Kidney epithelial cell (primary cell): ENCODE data around the gene APBB2. TPM values are rescaled to one million over a fixed set of nuclear protein-coding genes. Genes with fewer than 3 reads are reported as not detected.
"Not testable (repeated sequence)": the region's sequence is repeated elsewhere in the genome, so short reads cannot be mapped to it uniquely, and the experiment has no call there.

Experiments used
- DNase-seq: peaks from one replicate; pipeline ENCODE4 v3.0.0-alpha.2; 2010; ENCODE audit warnings: low read depth
- H3K27me3 ChIP-seq: 2 replicates; pipeline ENCODE4 v1.6.0; 2011; ENCODE audit warnings: low read length; ENCODE audit not compliant: control insufficient read depth, insufficient read depth
- H3K36me3 ChIP-seq: 2 replicates; pipeline ENCODE4 v1.5.1; 2011; ENCODE audit warnings: low read length; ENCODE audit not compliant: control insufficient read depth, insufficient read depth
- H3K4me3 ChIP-seq: 2 replicates; pipeline ENCODE4 v1.5.1; 2011; ENCODE audit warnings: low read depth, mild to moderate bottlenecking, control low read depth, low read length
- total RNA-seq: library from RNA; depleted of rRNA; stranded (reverse); fragments of >200 nt; gene quantifications from 2 replicates; pipeline ENCODE4 v1.2.3, GENCODE V29; 2015
- TF ChIP-seq, protein P1 (sequence below): IDR thresholded peaks from 2 replicates; pipeline ENCODE4 v1.5.1; 2011; ENCODE audit warnings: mild to moderate bottlenecking, moderate library complexity, low read length, control low read depth, inconsistent platforms; ENCODE audit not compliant: insufficient read depth, poor library complexity, severe bottlenecking

The APBB2 gene
- total RNA-seq, 1 donor from 2014 or later: 52.0 TPM

DNA sequence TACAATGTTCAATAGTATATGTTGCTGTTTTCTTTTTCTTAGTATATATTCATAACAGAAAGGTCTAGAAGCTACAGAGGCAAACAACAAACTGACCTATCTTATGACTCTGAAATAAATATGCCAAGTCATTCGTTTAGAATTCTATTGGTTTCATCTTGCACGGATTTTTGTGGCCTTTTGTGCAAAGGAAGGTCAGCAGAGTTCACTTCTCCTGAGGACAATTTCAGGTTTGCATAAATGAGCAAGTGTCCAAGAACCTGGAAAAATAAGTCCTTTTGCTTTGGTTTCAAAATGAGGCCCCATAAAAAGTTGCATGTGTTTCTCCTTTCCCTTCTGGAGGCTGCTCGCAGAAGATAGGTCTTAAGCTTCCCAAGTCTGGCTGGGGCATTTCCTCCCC, 156.9 kb downstream of the APBB2 start:
- Histone ChIP-seq H3K27me3 (no peaks in the 10 kb centered on the region), H3K36me3 (no peaks in the 10 kb centered on the region), H3K4me3 (no peak overlapping the region)
- DNase-seq: no peak
- TF ChIP-seq, protein P1, sequence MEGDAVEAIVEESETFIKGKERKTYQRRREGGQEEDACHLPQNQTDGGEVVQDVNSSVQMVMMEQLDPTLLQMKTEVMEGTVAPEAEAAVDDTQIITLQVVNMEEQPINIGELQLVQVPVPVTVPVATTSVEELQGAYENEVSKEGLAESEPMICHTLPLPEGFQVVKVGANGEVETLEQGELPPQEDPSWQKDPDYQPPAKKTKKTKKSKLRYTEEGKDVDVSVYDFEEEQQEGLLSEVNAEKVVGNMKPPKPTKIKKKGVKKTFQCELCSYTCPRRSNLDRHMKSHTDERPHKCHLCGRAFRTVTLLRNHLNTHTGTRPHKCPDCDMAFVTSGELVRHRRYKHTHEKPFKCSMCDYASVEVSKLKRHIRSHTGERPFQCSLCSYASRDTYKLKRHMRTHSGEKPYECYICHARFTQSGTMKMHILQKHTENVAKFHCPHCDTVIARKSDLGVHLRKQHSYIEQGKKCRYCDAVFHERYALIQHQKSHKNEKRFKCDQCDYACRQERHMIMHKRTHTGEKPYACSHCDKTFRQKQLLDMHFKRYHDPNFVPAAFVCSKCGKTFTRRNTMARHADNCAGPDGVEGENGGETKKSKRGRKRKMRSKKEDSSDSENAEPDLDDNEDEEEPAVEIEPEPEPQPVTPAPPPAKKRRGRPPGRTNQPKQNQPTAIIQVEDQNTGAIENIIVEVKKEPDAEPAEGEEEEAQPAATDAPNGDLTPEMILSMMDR: no peak

DNA sequence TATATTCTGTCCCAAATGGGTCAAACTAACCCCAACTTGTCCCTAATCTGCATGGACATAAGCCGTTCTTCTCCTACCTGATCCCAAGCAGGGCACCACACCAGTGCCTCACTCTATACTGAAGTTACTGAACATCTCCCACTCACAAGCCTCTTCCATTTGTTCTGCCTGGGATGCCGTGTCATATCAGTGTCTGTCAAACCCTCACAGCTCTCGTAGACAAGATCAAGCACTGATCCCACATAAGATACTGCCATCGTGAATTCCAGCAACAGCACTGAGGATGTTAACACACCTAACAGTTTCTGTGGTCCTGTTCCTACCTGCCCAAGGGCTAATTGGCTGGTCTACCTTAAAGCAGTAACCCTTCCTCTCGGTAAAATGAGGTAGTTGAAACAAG, 162.1 kb downstream of the APBB2 start:
- no peaks in the 10 kb centered on the region for H3K36me3 ChIP-seq
- DNase-seq: no peak
- no peak overlapping the region for H3K4me3 ChIP-seq
- H3K27me3 ChIP-seq: no peaks in the 10 kb centered on the region
- TF ChIP-seq, protein P1: no peak

DNA sequence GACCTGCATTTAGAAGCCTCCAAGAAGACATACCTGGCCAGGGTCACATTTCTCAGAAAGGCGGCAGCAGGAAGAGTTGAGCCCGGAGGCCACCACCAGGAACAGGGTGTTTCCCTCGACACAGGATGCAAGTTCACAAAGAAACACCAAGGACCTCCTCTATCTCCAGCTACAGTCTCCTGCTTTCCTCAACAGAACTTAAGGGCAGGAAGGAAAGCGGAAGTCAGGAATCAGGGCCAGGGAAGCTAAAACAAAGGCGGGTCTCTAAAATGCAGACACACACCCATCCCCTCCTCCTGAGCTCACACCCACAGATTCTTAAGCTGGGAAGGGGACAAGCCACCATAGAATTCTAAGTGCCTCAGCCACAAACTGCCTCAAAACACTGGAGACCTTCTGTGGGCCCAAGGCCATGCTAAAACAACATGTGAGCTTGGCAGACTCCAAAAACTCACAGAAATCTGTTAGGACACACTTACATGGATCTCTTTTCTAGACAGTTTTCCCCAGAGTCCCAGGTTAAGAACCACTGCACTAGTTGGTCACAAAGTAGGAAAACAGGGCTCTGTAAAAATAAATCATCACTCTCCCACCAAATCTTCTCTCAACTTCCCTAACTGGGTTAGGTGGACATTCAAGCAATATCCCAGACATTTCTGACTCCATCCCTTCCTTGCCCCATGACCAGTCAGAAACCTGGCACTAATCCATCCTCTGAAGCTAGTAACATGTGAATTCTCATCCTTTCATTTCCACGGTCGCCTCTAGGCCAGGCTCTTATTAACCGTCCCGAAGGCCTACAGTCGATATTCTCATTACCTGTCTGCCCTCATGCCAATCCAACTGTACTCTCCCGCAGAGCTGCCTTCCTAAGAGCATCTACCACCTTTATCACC, 163.2 kb downstream of the APBB2 start:
- Histone ChIP-seq H3K36me3 (no peaks in the 10 kb centered on the region), H3K27me3 (no peaks in the 10 kb centered on the region), H3K4me3 (no peak overlapping the region)
- no peak for DNase-seq
- TF ChIP-seq, protein P1: no peak

DNA sequence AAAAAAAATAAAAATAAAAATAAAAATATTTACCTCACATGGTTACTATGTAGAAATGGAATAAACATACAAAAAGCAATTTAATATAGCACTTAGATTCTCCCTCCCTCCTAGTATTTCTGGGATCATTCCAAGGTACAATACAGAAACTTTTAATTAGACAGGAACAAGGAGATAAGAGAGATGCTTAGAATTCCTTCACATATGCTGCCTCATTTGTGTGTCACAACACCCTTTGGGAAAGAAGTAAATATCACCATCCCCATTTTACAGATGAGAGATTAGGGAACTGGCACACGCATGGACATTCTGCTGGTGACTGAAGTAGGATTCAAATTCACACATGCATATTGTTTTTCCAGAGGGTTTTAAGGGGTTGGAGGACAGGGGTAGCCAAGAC, 164.2 kb downstream of the APBB2 start:
- H3K36me3 ChIP-seq: no peaks in the 10 kb centered on the region
- no peaks in the 10 kb centered on the region for H3K27me3 ChIP-seq
- DNase-seq: no peak
- TF ChIP-seq, protein P1: no peak
- H3K4me3 ChIP-seq: no peak overlapping the region

DNA sequence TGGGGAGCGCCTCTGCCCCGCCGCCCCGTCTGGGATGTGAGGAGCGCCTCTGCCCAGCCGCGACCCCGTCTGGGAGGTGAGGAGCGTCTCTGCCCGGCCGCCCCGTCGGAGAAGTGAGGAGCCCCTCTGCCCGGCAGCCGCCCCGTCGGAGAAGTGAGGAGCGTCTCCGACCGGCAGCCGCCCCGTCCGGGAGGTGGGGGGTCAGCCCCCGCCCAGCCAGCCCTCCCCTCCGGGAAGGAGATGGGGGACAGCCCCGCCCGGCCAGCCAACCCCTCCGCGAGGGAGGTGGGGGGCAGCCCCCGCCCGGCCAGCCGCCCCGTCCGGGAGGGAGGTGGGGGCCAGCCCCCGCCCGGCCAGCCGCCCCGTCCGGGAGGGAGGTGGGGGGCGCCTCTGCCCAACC, 165.2 kb downstream of the APBB2 start:
- H3K4me3 ChIP-seq, DNase-seq, H3K27me3 ChIP-seq, H3K36me3 ChIP-seq: not testable (repeated sequence)

DNA sequence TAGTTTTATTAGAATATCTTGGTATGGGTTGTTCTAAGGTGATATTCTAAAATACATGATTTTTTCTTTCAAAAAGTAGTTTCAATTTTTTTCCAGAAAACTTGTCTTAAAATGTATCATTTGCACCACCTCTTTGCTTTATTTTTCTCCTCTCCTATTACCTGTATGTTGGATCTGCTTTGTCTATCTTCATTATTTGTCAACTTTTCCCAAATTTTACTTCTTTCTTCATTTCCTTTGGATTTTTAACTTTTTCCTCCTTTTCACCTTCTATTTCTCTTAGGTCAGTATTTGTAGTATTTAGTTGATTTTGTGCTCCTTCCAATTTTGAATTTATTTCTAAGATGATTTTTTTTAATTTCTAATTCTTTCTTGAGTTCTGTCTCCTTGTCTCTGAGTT, 169.6 kb downstream of the APBB2 start:
- TF ChIP-seq, protein P1: no peak
- DNase-seq: no peak
- H3K4me3 ChIP-seq: no peak overlapping the region
- no peaks in the 10 kb centered on the region for H3K27me3 ChIP-seq
- H3K36me3 ChIP-seq: no peaks in the 10 kb centered on the region
